ENCODE results near the gene VEZT. TPM values are rescaled to one million over a fixed set of nuclear protein-coding genes. Genes with fewer than 3 reads are reported as not detected.

VEZT gene
- total and polyA plus RNA-seq, 9 of the 15 experiments (the other 6 are each of a cell fraction or from before 2014, with no cell fraction given): 16.1 to 61.5 (median 32.6) TPM

- ChIA-PET POLR2A (interaction anchor here (0.9 kb wide), 1 partner anchor 17 kb away, joined by 3 read pairs; no protein-coding TSS in a partner anchor), CTCF (ENCODE audit: low intra/inter-chr PET ratio) (no interaction called here)
- DNase-seq (ENCODE audit: extremely low read depth in 1 of 4, low spot score in 3 of 4): no peak
- in situ Hi-C loops (cut with MboI): no loop called here
- peak; percentile 35 for FAIRE-seq
- no peak for ATAC-seq
- no peaks in the 10 kb centered on the region for H3K27me3 ChIP-seq (ENCODE audit: control insufficient read depth in 2 of 2, insufficient read depth in 2 of 2, low read length in 2 of 2)
- no peaks in the 10 kb centered on the region for H4K20me1 ChIP-seq (replicated peaks; ENCODE audit: control insufficient read depth, insufficient read depth, low read length)
- no peak overlapping the region for H2AFZ ChIP-seq (ENCODE audit: low read depth, low read length)
- no peaks in the 10 kb centered on the region for H3K9me3 ChIP-seq (replicated peaks; ENCODE audit: control insufficient read depth, insufficient read depth, low read depth, low read length)
- H3K79me2 ChIP-seq (ENCODE audit: control insufficient read depth, insufficient read depth, low read length): peaks cover 28% of the 10 kb centered on the region
- intact Hi-C loops (cut with micrococcal nuclease): no loop called here
- no peak overlapping the region for H3K27ac ChIP-seq (ENCODE audit: extremely low read depth, low read depth, low read length)
- H3K4me2 ChIP-seq (ENCODE audit: insufficient read depth, low read length): no peak overlapping the region
- H3K9ac ChIP-seq (ENCODE audit: insufficient read depth in 1 of 2, low read depth in 2 of 2, low read length in 2 of 2): no peak overlapping the region
- no peak overlapping the region for H3K4me3 ChIP-seq
- peaks cover 3 to 5% of the 10 kb centered on the region in 2 experiments; a peak in 2 of 5 replicates for H3K4me1 ChIP-seq (replicated peaks in 1 of 2; ENCODE audit: control insufficient read depth in 2 of 2, insufficient read depth in 2 of 2, low read length in 2 of 2)
- H3K36me3 ChIP-seq (ENCODE audit: control insufficient read depth, insufficient read depth, low read length): peaks cover 18% of the 10 kb centered on the region
- BruUV-seq (replicated peaks): no TSS peak
- no peaks in the 10 kb centered on the region for H3K9me1 ChIP-seq (ENCODE audit: control insufficient read depth, insufficient read depth, low read length)
- WGBS (ENCODE audit: insufficient coverage, low coverage, missing lambda C conversion rate): 81% methylated on average over 6 of the region's 8 CpGs
- TF ChIP-seq PATZ1 (CRISPR knock-in tag; IDR thresholded peaks at IDR 0.05; ENCODE audit: borderline replicate concordance) (no peak), HOMEZ (CRISPR knock-in tag; IDR thresholded peaks at IDR 0.05) (no peak), ZNF121 (CRISPR knock-in tag; conservative IDR thresholded peaks at IDR 0.05) (peak; percentile 89), MEIS2 (IDR thresholded peaks at IDR 0.05; ENCODE audit: partially characterized antibody) (peak; percentile 58), ZBTB40 (IDR thresholded peaks at IDR 0.05) (peak; percentile 88), ZBTB40 (CRISPR knock-in tag; IDR thresholded peaks at IDR 0.05) (peak; percentile 77), ZNF324 (CRISPR knock-in tag; IDR thresholded peaks at IDR 0.05) (no peak), ZNF316 (IDR thresholded peaks at IDR 0.05) (peak; percentile 58)
Measured at GRCh38 chr12:95248604-95249360, 31.2 kb downstream of the VEZT start.

Measured in K562 (cell line).